ENCODE data around the gene HOMER2.
"Not testable (repeated sequence)": the region's sequence is repeated elsewhere in the genome, so short reads cannot be mapped to it uniquely, and the experiment has no call there.

The HOMER2 gene
- total RNA-seq = 0.95 to 3.5 (median 1.8) reads per million in 4 donors

- DNase-seq = no peak
Measured at GRCh38 chr15:82952158-82953081, at the start of gene HOMER2. TSS of gene HOMER2 (minus strand) at chr15:82952720. CDS start at chr15:82952535, 185 bp downstream.

DNA sequence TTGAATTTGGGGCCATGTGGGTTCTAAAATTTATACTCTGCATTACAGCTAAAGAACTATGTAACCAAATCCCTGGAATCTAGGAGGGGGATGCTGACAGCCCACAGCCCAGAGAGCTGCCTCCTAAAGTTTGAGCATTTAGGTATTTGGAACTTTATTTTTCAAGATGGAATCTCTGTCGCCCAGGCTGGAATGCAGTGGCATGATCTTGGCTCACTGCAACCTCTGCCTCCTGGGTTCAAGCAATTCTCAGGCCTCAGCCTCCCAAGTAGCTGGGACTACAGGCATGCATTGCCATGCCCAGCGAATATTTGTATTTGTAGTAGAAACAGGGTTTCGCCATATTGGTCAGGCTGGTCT is 48.1 kb upstream of the HOMER2 start:
- not testable (repeated sequence) for DNase-seq

DNA sequence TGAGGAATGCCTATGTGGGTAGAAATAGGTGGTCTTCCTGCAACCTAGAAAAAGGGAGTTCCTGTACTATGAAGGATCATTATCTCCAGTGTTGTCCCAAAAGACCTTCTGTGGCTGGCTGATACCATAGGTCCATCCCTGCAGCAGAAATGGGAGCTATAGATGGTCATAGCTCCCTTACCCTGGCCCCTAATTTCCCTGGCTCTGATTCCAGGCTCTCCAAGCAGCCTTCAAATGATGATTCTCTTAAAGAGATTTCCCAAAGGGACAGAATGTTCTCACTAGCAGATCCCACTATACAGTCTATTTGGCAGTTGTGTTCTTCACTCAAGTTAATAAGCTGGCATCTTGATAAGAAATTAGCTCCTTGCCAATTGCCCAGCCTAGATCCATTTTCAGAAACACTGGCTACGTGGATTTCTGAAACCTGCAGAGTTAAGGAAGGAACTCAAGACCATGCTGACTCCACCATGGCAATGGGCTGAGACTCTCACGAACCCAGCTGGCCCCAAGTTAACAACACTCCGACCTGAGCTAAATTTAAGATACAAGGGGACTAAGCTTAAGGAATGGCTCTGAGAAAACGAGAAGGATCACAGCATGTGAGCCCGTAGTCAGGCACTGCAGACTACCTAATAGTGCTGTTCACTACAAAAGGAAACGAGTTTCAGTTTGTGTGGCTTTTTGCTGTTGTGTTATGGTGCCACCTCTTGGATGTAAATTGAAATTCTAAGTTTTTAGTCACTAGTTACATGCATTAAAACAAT is 47.6 kb upstream of the HOMER2 start:
- DNase-seq = peak in 2 of 5 donors; percentile 23 to 64

DNA sequence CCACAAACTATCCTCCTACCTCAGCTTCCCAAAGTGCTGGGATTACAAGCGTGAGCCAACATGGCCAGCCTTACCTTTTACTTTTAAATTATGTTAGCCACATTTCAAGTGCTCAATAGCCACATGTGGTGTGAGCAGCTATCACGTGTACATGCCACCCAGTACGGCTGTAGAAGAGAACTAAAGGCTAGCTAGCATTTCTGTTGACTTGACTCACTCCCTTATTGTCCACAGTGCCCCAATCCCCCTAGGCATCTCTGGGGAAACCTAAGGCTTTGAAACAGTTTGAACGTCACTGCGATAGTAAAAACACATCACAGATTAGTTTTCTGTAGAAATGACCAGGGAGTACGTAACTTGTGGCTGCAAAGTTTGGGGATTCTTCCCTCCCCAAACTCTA is 46.9 kb upstream of the HOMER2 start:
- no peak for DNase-seq

DNA sequence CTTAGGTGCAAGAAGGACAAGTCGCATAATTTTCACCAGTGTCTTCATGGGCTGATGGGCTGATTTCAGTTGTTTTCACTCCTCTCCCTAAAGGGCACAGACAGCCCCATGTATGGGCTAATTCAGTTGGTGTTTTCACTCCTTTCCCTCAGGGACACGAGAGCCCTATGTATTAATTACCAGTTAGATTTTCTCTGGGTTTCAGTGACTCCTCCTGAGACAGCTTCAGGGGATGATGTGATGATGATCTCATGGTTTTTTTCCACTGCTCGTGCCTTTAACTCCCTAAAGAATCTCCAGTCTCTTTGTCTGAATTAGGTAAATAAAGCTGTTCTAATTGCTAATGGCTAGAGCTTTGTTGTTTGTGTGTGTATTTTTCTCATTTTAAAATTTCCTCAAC is 43.4 kb upstream of the HOMER2 start:
- no peak for DNase-seq

DNA sequence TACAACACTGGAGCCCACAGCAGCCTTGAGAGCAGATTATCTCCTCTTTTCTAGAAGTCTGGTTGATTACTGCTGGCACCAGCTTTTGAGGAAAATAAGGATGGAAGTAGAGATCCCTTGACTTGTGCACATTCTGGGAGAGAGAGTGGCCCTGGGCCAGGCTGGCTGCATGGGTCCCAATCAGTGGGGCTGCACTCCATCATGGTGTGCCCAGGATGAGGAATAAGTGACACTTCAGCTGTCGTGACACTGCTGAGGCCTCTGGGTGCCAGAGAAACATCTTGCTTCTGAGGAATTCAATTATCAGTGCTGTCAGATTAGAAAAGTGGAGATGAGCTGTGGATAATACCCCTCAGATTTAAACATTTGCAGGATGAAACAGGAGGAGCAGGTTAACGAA is 42.6 kb upstream of the HOMER2 start:
- DNase-seq = no peak

- no peak for DNase-seq
Measured at GRCh38 chr15:82993144-82993543, 40.6 kb upstream of the HOMER2 start.

- DNase-seq = no peak
Measured at GRCh38 chr15:82992436-82992998, 40.0 kb upstream of the HOMER2 start.

DNA sequence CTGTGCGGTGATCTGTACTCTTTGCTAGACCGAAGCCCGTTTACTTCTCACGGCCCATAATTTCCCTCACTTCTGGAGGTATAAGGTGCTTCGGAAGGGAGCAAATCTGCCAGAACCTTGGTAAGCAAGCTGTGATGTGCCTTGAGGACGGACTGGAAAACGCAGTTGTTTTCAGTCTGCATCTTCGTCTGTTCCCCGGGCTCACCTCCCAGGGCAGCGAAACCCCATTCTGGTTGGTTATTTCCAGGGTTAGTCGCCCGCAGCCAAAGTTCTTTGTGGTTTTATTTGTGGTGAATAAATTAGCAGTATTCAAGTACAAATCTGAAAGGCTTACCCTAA is 33.9 kb upstream of the HOMER2 start:
- peak in 3 of 5 donors; percentile 12 to 19 (median 14) for DNase-seq

- peak; percentile 83 to 93 (median 91) for DNase-seq
Measured at GRCh38 chr15:82985688-82986441, 33.3 kb upstream of the HOMER2 start, which contains the start of gene RAMAC. TSS of gene RAMAC (plus strand) at chr15:82986210. CDS start at chr15:82989019, 2,809 bp downstream.

- DNase-seq = no peak
Measured at GRCh38 chr15:82980981-82981380, 28.5 kb upstream of the HOMER2 start.

GRCh38 chr15:82979726-82980125 is 27.2 kb upstream of the HOMER2 start:
- DNase-seq = no peak

DNA sequence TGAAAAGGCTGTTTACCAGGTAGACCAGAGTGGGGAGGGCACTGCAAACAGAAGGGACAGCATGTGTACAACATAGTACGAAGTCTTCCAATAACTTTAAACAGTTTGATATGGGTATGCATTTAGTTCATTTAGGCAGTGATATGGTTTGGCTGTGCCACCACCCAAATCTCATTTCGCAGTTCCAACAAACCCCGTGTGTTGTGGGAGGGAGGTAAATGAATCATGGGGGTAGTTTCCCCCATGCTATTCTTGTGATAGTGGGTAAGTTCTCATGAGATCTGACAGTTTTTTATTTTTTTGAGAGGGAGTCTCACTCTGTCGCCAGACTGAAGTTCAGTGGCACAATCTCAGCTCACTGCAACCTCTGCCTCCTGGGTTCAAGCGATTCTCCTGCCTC is 25.9 kb upstream of the HOMER2 start:
- no peak for DNase-seq

DNA sequence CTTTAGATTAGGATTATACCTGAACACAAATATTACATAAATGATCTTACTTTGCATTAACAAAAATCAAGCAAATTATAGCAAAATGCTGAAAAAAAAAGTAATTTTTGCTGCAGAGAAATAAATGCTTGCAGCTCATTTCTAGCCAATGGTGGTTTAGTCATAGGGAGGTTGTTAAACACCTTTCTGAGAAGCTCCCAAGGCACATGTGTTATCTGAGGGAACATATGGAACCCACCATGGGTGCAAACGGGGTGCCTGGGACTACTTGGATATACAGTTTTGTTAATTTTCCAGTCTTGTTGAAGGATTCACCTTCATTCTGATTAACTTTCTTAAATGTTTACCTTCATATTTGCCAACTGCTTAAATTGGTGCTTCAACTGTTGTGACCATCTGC is 24.6 kb upstream of the HOMER2 start:
- no peak for DNase-seq

DNA sequence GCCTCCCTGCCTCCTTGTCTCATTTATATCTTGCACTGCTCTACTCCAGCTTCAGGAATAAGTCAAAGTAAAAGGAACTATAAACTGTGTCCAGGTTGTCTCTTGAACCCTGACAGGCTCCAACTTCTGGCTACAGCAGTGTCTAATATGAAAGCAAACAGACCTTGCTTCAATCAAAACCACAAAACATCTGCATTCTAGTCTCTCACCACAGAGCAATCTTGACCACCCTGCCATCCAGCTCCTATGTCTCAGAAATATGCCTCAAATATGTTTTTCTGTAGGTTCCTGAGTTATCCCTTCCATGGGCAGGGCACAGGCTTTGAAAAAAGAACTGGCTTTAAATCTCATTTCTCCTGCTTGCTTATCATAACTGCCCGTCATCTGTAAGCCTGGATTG is 20.5 kb upstream of the HOMER2 start:
- no peak for DNase-seq

GRCh38 chr15:82971218-82971984 is 18.9 kb upstream of the HOMER2 start:
- DNase-seq = no peak

DNA sequence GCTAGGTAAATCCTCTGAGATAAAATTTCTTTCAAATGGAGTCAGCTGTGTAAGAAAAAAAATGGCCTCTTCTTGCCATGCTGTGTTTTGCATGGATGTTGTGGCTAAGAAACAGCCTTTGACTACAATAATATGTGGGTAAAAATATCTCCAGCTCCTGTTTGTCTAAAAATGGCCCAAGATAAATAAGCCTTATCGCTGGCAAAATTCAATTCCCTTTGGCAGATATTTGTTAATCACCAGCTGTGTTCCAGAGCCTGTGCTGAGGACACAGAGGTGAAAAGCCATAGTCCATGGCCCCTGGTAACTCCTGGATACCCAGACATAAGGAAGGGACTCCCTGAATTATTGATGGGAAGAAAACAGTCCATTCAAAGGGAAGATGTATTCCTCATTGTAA is 18.2 kb upstream of the HOMER2 start:
- no peak for DNase-seq

GRCh38 chr15:82970078-82970686 is 17.7 kb upstream of the HOMER2 start:
- DNase-seq = no peak

GRCh38 chr15:82969353-82969752 is 16.8 kb upstream of the HOMER2 start:
- DNase-seq = no peak

- no peak for DNase-seq
Measured at GRCh38 chr15:82968066-82968465, 15.5 kb upstream of the HOMER2 start.

DNA sequence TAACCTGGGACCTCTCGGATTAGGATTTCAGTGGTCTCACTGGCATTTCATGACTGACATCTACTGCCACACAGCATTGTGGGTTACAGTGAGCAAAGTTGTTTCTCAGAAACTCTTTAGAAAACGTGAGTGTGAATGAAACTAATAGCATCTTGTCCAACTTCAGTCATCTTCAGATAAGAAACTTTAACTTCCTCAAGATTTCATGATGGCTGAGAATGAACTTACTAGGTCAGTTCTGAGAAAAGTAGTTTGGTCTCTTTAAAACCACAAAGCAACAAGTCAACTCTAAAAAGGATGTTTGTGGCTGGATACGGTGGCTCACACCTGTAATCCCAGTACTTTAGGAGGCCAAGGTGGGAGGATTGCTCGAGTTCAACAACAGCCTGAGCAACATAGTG is 14.2 kb upstream of the HOMER2 start:
- DNase-seq = peak in 1 of 5 donors; percentile 81

All from T-helper 1 cell (primary cell).